NCI-H526 (cell line): ENCODE data around the gene AGBL1.
A peak's percentile ranks its signal among the peaks of the same experiment; 100 is the strongest.
"Not testable (repeated sequence)": the region's sequence is repeated elsewhere in the genome, so short reads cannot be mapped to it uniquely, and the experiment has no call there.

Experiments used
- DNase-seq, 2 experiments: peaks; one replicate each; lab custom pipeline; 2025; lab: John Stamatoyannopoulos, UW

AGBL1 gene

GRCh38 chr15:86522721-86523120, 443.1 kb downstream of the AGBL1 start:
- no peak for DNase-seq

- no peak for DNase-seq
These were observed 447.4 kb downstream of the AGBL1 start for GRCh38 chr15:86526938-86527690.

GRCh38 chr15:86528094-86528493, 448.4 kb downstream of the AGBL1 start:
- not testable (repeated sequence) for DNase-seq

- DNase-seq, result no peak
These were observed 458.5 kb downstream of the AGBL1 start for GRCh38 chr15:86538141-86538540.

GRCh38 chr15:86540840-86541467, 461.3 kb downstream of the AGBL1 start:
- peak; percentile 20 to 46 for DNase-seq

GRCh38 chr15:86541540-86541939, 461.9 kb downstream of the AGBL1 start:
- peak; percentile 20 to 55 for DNase-seq

- DNase-seq, result no peak
These were observed 470.4 kb downstream of the AGBL1 start for GRCh38 chr15:86550075-86550474.

GRCh38 chr15:86553108-86553507, 473.4 kb downstream of the AGBL1 start:
- DNase-seq, result no peak

- no peak for DNase-seq
These were observed 475.4 kb downstream of the AGBL1 start for GRCh38 chr15:86555098-86555497.

GRCh38 chr15:86555939-86556338, 476.3 kb downstream of the AGBL1 start:
- DNase-seq, result no peak

- DNase-seq, result no peak
These were observed 476.8 kb downstream of the AGBL1 start for GRCh38 chr15:86556396-86557017.

- no peak for DNase-seq
These were observed 477.4 kb downstream of the AGBL1 start for GRCh38 chr15:86557018-86557550.

- peak; percentile 32 to 39 for DNase-seq
These were observed 478.6 kb downstream of the AGBL1 start for GRCh38 chr15:86558252-86558651.

- peak in 1 of 2 experiments; percentile 18 for DNase-seq
These were observed 479.0 kb downstream of the AGBL1 start for GRCh38 chr15:86558686-86559085.

GRCh38 chr15:86568378-86568777, 488.7 kb downstream of the AGBL1 start:
- no peak for DNase-seq

- no peak for DNase-seq
These were observed 491.1 kb downstream of the AGBL1 start for GRCh38 chr15:86570738-86571137.

- no peak for DNase-seq
These were observed 492.2 kb downstream of the AGBL1 start for GRCh38 chr15:86571873-86572272.

GRCh38 chr15:86572368-86572841, 492.7 kb downstream of the AGBL1 start:
- peak in 1 of 2 experiments; percentile 55 for DNase-seq

GRCh38 chr15:86573476-86573875, 493.8 kb downstream of the AGBL1 start:
- no peak for DNase-seq

GRCh38 chr15:86588413-86588812, 508.7 kb downstream of the AGBL1 start:
- DNase-seq, result peak; percentile 75 to 81

- DNase-seq, result no peak
These were observed 510.8 kb downstream of the AGBL1 start for GRCh38 chr15:86590461-86590860.

GRCh38 chr15:86591158-86591557, 511.5 kb downstream of the AGBL1 start:
- no peak for DNase-seq
